ENCODE results near the gene ATP1B2. TPM values are rescaled to one million over a fixed set of nuclear protein-coding genes. Genes with fewer than 3 reads are reported as not detected.
A peak's percentile ranks its signal among the peaks of the same experiment; 100 is the strongest.
"Not testable (repeated sequence)": the region's sequence is repeated elsewhere in the genome, so short reads cannot be mapped to it uniquely, and the experiment has no call there.

Gene ATP1B2
- total RNA-seq, 4 donors from 2014 or later, result 0.10 to 0.81 (median 0.21) TPM

DNA sequence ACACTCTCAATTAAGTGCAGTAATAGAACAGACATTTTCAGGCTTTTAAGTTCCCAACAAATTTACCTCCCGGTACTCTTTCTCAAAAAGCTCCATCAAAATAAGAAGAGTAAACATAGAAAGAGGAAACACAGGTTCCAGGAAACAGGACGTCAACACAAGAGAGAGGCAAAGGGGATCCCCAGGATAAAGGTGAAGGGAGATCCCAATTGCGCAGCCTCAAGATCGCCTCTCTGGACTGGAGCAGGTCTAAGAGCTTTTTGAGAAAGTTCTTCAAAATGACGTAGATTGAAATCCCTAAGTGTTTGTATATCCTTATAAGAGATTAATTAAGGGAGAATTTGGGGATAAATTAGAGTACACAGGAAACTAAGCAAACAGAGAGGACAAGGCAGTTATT, 32.1 kb upstream of the ATP1B2 start:
- ATAC-seq (no peak), DNase-seq (no peak)
- no peaks in the 10 kb centered on the region for H3K9me3 ChIP-seq
- intact Hi-C loops (cut with DNase I; ENCODE audit: low total_unique reads), result no loop called here
- in situ Hi-C loops (cut with MboI; ENCODE audit: low sequenced_read_pairs in 4 of 4), result no loop called here
- H3K36me3 ChIP-seq, result no peaks in the 10 kb centered on the region
- H3K27ac ChIP-seq, result no peak overlapping the region
- TF ChIP-seq, protein P1, sequence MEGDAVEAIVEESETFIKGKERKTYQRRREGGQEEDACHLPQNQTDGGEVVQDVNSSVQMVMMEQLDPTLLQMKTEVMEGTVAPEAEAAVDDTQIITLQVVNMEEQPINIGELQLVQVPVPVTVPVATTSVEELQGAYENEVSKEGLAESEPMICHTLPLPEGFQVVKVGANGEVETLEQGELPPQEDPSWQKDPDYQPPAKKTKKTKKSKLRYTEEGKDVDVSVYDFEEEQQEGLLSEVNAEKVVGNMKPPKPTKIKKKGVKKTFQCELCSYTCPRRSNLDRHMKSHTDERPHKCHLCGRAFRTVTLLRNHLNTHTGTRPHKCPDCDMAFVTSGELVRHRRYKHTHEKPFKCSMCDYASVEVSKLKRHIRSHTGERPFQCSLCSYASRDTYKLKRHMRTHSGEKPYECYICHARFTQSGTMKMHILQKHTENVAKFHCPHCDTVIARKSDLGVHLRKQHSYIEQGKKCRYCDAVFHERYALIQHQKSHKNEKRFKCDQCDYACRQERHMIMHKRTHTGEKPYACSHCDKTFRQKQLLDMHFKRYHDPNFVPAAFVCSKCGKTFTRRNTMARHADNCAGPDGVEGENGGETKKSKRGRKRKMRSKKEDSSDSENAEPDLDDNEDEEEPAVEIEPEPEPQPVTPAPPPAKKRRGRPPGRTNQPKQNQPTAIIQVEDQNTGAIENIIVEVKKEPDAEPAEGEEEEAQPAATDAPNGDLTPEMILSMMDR (IDR thresholded peaks at IDR 0.05 in 4 of 5, conservative IDR thresholded peaks at IDR 0.05 in 1 of 5), result no peak
- no peak for TF ChIP-seq POLR2A (IDR thresholded peaks at IDR 0.05)
- peaks cover 4% of the 10 kb centered on the region in 2 donors for H3K4me1 ChIP-seq
- no peak overlapping the region for H3K4me3 ChIP-seq
- no peaks in the 10 kb centered on the region for H3K27me3 ChIP-seq

DNA sequence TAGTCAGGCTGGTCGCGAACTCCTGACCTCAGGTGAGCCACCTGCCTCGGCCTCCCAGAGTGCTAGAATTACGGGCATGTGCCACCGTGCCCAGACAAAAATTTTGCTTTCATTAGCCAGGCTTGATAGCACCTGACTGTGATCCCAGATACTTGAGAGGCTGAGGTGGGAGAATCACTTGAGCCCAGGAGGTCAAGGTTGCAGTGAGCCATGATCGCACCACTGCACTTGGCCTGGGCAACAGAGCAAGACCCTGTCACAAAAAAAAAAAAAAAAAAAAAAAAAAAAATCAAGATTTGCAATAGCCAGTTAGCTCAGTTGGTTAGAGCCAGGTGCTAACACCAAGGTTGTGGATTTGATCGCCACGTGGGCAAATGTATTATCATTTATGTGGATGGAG, 29.9 kb upstream of the ATP1B2 start:
- Histone ChIP-seq H3K27ac (no peak overlapping the region), H3K4me3 (no peak overlapping the region), H3K36me3 (peaks cover 0 to 3% of the 10 kb centered on the region in 2 donors), H3K4me1 (no peaks in the 10 kb centered on the region), H3K27me3 (no peaks in the 10 kb centered on the region), H3K9me3 (no peaks in the 10 kb centered on the region)
- no peak for DNase-seq
- intact Hi-C loops (cut with DNase I; ENCODE audit: low total_unique reads) (no loop called here), in situ Hi-C loops (cut with MboI; ENCODE audit: low sequenced_read_pairs in 4 of 4) (no loop called here)
- no peak for TF ChIP-seq POLR2A (IDR thresholded peaks at IDR 0.05)
- TF ChIP-seq, protein P1 (IDR thresholded peaks at IDR 0.05 in 4 of 5, conservative IDR thresholded peaks at IDR 0.05 in 1 of 5), result no peak
- ATAC-seq, result no peak

DNA sequence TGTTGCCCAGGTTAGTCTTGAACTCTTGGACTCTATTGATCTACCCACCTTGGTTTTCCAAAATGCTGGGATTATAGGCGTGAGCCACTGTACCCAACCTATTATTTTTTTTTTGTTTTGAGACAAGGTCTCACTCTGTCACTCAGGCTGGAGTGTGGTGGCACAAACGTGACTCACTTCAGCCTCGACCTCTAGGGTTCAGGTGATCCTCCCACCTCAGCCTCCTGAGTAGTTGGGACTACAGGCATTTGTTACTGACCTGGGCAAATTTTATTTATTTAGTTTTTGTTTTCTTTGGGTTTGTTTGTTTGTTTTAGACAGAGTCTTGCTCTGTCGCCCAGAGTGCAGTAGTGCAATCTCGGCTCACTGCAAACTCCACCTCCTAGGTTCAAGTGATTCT, 27.1 kb upstream of the ATP1B2 start:
- in situ Hi-C loops (cut with MboI; ENCODE audit: low sequenced_read_pairs in 4 of 4) (no loop called here), intact Hi-C loops (cut with DNase I; ENCODE audit: low total_unique reads) (no loop called here)
- no peak for ATAC-seq

DNA sequence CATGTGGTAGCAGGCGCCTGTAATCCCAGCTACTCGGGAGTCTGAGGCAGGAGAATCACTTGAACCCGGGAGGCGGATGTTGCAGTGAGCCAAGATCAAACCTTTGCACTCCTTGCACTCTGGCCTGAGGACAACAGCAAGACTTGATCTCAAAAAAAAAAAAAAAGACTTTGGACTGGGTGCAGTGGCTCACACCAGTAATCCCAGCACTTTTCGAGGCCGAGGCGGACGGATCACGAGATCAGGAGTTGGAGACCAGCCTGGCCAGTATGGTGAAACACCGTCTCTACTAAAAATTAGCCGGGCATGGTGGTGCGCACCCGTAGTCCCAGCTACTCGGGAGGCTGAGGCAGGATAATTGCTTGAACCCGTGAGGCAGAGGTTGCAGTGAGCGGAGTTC, 25.0 kb upstream of the ATP1B2 start:
- H3K4me3 ChIP-seq, DNase-seq, H3K36me3 ChIP-seq, H3K9me3 ChIP-seq, ATAC-seq, H3K4me1 ChIP-seq, H3K27me3 ChIP-seq: not testable (repeated sequence)
- intact Hi-C loops (cut with DNase I; ENCODE audit: low total_unique reads), result loop anchor here (5.0 kb wide), 1 partner anchor 207 kb away; the partner anchor contains the start of gene KDM6B
- in situ Hi-C loops (cut with MboI; ENCODE audit: low sequenced_read_pairs in 4 of 4), result loop anchor here in 3 of 4 donors (5.0 kb wide), 2 partner anchors 57 to 62 kb away; partner anchors contain the start of genes TP53 (in 2 of the 3) and WRAP53 (in 2 of the 3)
- H3K27ac ChIP-seq, result peak overlapping the region in 2 of 4 donors; percentile 38 to 99

More for the DNA sequence above, 27.1 kb upstream of the ATP1B2 start:
- no peak overlapping the region for H3K27ac ChIP-seq
- DNase-seq, result no peak
- peaks cover 8% of the 10 kb centered on the region in 2 donors for H3K4me1 ChIP-seq
- H3K4me3 ChIP-seq, result no peak overlapping the region
- peaks cover 0 to 9% of the 10 kb centered on the region in 2 donors for H3K36me3 ChIP-seq
- TF ChIP-seq, protein P1 (IDR thresholded peaks at IDR 0.05 in 4 of 5, conservative IDR thresholded peaks at IDR 0.05 in 1 of 5), result no peak
- no peak for TF ChIP-seq POLR2A (IDR thresholded peaks at IDR 0.05)
- no peaks in the 10 kb centered on the region for H3K27me3 ChIP-seq
- no peaks in the 10 kb centered on the region for H3K9me3 ChIP-seq

DNA sequence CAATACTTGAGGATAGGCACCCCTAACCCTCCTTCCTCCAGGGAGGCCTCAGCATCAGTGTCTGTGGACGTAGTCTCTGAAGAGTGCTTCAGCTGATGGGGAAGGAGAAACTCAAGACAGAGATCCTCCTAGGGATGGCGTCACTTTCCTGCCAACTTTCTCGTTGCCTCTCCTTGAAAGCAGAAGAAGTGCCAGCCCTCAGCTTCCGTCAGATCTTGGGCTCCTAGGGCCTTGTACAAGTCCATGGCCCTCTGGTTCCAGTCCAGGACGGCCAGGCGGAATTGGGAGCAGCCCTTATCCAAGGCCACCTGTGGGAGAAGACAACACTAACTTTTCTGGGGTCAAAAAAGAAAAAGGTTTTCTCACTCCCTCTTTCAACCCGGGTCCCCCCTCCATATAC, 24.4 kb upstream of the ATP1B2 start:
- peak overlapping the region; percentile 93 to 99 (median 96) for H3K27ac ChIP-seq
- H3K4me3 ChIP-seq, result peak overlapping the region in 3 of 4 donors; percentile 74 to 90 (median 83)
- no peak for TF ChIP-seq POLR2A (IDR thresholded peaks at IDR 0.05)
- TF ChIP-seq, protein P1 (IDR thresholded peaks at IDR 0.05 in 4 of 5, conservative IDR thresholded peaks at IDR 0.05 in 1 of 5), result no peak
- DNase-seq, result peak in 1 of 2 donors; percentile 37
- peaks cover 0 to 9% of the 10 kb centered on the region in 2 donors for H3K36me3 ChIP-seq
- in situ Hi-C loops (cut with MboI; ENCODE audit: low sequenced_read_pairs in 4 of 4), result loop anchor here in 3 of 4 donors (5.0 kb wide), 2 partner anchors 56 to 61 kb away; partner anchors contain the start of genes TP53 (in 2 of the 3) and WRAP53 (in 2 of the 3)
- intact Hi-C loops (cut with DNase I; ENCODE audit: low total_unique reads), result loop anchor here (5.0 kb wide), 1 partner anchor 206 kb away; the partner anchor contains the start of gene KDM6B
- ATAC-seq, result no peak
- no peaks in the 10 kb centered on the region for H3K27me3 ChIP-seq
- H3K9me3 ChIP-seq, result no peaks in the 10 kb centered on the region
- H3K4me1 ChIP-seq, result peaks cover 8% of the 10 kb centered on the region in 2 donors

Data from gastrocnemius medialis (tissue), 4 donors.